Keratinocyte (primary cell): ENCODE data around the gene HABP4.

Source experiments
- CTCF ChIP-seq, 3 experiments: IDR thresholded peaks in 1 of 3; conservative IDR thresholded peaks in 1 of 3; optimal IDR thresholded peaks in 1 of 3; 2 replicates in 2 of 3; 3 replicates in 1 of 3; pipeline versions ENCODE3 to v1.5.1; 2011; ENCODE audit warnings: low read length in 3 of 3, mild to moderate bottlenecking in 3 of 3, moderate library complexity in 2 of 3, control low read depth in 1 of 3, inconsistent platforms in 1 of 3; ENCODE audit not compliant: insufficient read depth in 2 of 3; ENCODE audit errors: extremely low read depth in 1 of 3
- EZH2 ChIP-seq: IDR thresholded peaks from one replicate; pipeline ENCODE4 v1.6.1; 2012; ENCODE audit warnings: inconsistent platforms, mild to moderate bottlenecking, low read length, moderate library complexity

DNA sequence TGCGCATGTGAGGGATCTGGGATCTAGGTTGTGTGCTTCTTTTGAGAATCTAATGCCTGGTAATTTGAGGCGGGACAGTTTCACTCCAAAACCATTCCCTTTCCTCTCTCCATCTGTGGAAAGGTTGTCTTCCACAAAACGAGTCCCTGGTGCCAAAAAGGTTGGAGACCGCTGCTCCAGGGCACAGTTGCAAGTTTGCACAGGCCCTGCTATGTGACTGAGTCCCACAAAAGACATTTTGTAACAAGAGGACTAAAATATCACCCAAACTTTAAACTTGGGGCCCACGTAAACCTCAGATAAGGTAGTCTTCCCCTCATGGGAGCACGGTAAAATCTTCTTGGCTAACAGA lies 26.0 kb upstream of the HABP4 start:
- TF ChIP-seq CTCF (optimal IDR thresholded peaks at IDR 0.05 in 1 of 3, IDR thresholded peaks at IDR 0.05 in 1 of 3, conservative IDR thresholded peaks at IDR 0.05 in 1 of 3; ENCODE audit: extremely low read depth in 1 of 3, insufficient read depth in 2 of 3, low read length in 3 of 3) (no peak), EZH2 (no peak)
